WTC11 (cell line): ENCODE measurements around the gene CDA. TPM values are rescaled to one million over a fixed set of nuclear protein-coding genes. Genes with fewer than 3 reads are reported as not detected.
A peak's percentile ranks its signal among the peaks of the same experiment; 100 is the strongest.

Experiments
- ATAC-seq: fragments of 200-7000 bp; cut with Tn5 transposase; 2 replicates; pipeline ENCODE4 v1.10.0; 2021; ENCODE audit warnings: mild to moderate bottlenecking, moderate library complexity
- CTCF ChIA-PET: fragments of 300-600 bp; sonication (Branson Sonifier 250); formaldehyde crosslinking; loops from one replicate; lab custom pipeline; 2021; ENCODE audit warnings: antibody characterized with exemption; lab: Charles Lee
- POLR2A ChIA-PET: fragments of 350-600 bp; sonication (Branson Sonifier 250); formaldehyde crosslinking; loops from one replicate; lab custom pipeline; 2021; ENCODE audit warnings: antibody characterized with exemption; lab: Charles Lee
- DNase-seq: peaks from one replicate; pipeline ENCODE4 v3.0.0; 2021; ENCODE audit warnings: low spot score
- H3K27ac Mint-ChIP-seq: 2 replicates; pipeline ENCODE4 v1.8.0; 2021; ENCODE audit warnings: mixed read lengths
- H3K27me3 Mint-ChIP-seq: 2 replicates; pipeline ENCODE4 v1.8.0; 2021; ENCODE audit warnings: low read depth, mild to moderate bottlenecking, moderate library complexity, mixed read lengths
- H3K36me3 Mint-ChIP-seq: 2 replicates; pipeline ENCODE4 v1.8.0; 2021; ENCODE audit warnings: mixed read lengths
- H3K4me1 Mint-ChIP-seq: 2 replicates; pipeline ENCODE4 v1.8.0; 2022; ENCODE audit warnings: mixed read lengths
- H3K4me3 Mint-ChIP-seq: 2 replicates; pipeline ENCODE4 v1.8.0; 2021; ENCODE audit warnings: mild to moderate bottlenecking, moderate library complexity, mixed read lengths
- H3K9me3 Mint-ChIP-seq: 2 replicates; pipeline ENCODE4 v1.8.0; 2021; ENCODE audit warnings: mixed read lengths
- AFF4 ChIP-seq: sonication (generic); formaldehyde crosslinking; IDR thresholded peaks from 2 replicates; pipeline ENCODE4 v1.8.1; 2023; ENCODE audit warnings: mild to moderate bottlenecking, missing genetic modification reagents, borderline replicate concordance
- CREM ChIP-seq: sonication (generic); formaldehyde crosslinking; IDR thresholded peaks from 2 replicates; pipeline ENCODE4 v1.8.1; 2022; ENCODE audit warnings: mild to moderate bottlenecking, missing genetic modification reagents, moderate library complexity
- ERG ChIP-seq: fragments of 250-450 bp; sonication (Bioruptor Pico); IDR thresholded peaks from 2 replicates; pipeline ENCODE4 v1.8.0; 2021; ENCODE audit warnings: mild to moderate bottlenecking
- FOXP1 ChIP-seq: sonication (generic); formaldehyde crosslinking; IDR thresholded peaks from 2 replicates; pipeline ENCODE4 v1.8.0; 2022; ENCODE audit warnings: missing genetic modification reagents, mild to moderate bottlenecking, moderate library complexity, borderline replicate concordance
- GABPB1 ChIP-seq: sonication (generic); formaldehyde crosslinking; IDR thresholded peaks from 2 replicates; pipeline ENCODE4 v1.8.1; 2023; ENCODE audit warnings: mild to moderate bottlenecking, missing genetic modification reagents
- GRHL2 ChIP-seq: fragments of 250-450 bp; sonication (Bioruptor Pico); IDR thresholded peaks from 2 replicates; pipeline ENCODE4 v1.8.0; 2022; ENCODE audit warnings: mild to moderate bottlenecking, moderate library complexity; ENCODE audit not compliant: insufficient replicate concordance, severe bottlenecking
- IRF1 ChIP-seq: sonication (generic); formaldehyde crosslinking; IDR thresholded peaks from 2 replicates; pipeline ENCODE4 v1.8.0; 2023; ENCODE audit warnings: missing genetic modification reagents
- RORB ChIP-seq: fragments of 250-450 bp; sonication (Bioruptor Pico); IDR thresholded peaks from 2 replicates; pipeline ENCODE4 v1.9.0; 2021; ENCODE audit warnings: mild to moderate bottlenecking
- TEAD1 ChIP-seq: sonication (generic); formaldehyde crosslinking; IDR thresholded peaks from 2 replicates; pipeline ENCODE4 v1.8.0; 2022; ENCODE audit warnings: mild to moderate bottlenecking, missing genetic modification reagents
- TEAD4 ChIP-seq: sonication (generic); formaldehyde crosslinking; IDR thresholded peaks from 2 replicates; pipeline ENCODE4 v1.8.0; 2022; ENCODE audit warnings: mild to moderate bottlenecking, missing genetic modification reagents
- USF2 ChIP-seq: sonication (generic); formaldehyde crosslinking; IDR thresholded peaks from 2 replicates; pipeline ENCODE4 v1.8.1; 2023; ENCODE audit warnings: mild to moderate bottlenecking, missing genetic modification reagents, moderate library complexity
- ZBTB21 ChIP-seq: sonication (generic); formaldehyde crosslinking; IDR thresholded peaks from 2 replicates; pipeline ENCODE4 v1.8.1; 2023; ENCODE audit warnings: mild to moderate bottlenecking, missing genetic modification reagents, borderline replicate concordance
- ZNF138 ChIP-seq: sonication (generic); formaldehyde crosslinking; conservative IDR thresholded peaks from 2 replicates; pipeline ENCODE4 v1.8.1; 2022; ENCODE audit warnings: mild to moderate bottlenecking, moderate library complexity, missing genetic modification reagents
- ZNF671 ChIP-seq: fragments of 250-450 bp; sonication (Bioruptor Pico); IDR thresholded peaks from 2 replicates; pipeline ENCODE4 v1.8.0; 2021; ENCODE audit warnings: mild to moderate bottlenecking
- ZSCAN18 ChIP-seq: fragments of 250-450 bp; sonication (Bioruptor Pico); IDR thresholded peaks from 2 replicates; pipeline ENCODE4 v2.1.2; 2022; ENCODE audit warnings: mild to moderate bottlenecking, moderate library complexity
- total RNA-seq: library from RNA; stranded (reverse); gene quantifications from 3 replicates; pipeline ENCODE4 v1.2.3, GENCODE V29; 2021

Gene CDA
- total RNA-seq, 1 experiment from 2014 or later, result 12.5 TPM

- POLR2A ChIA-PET, result no interaction called here
- Mint-ChIP-seq H3K27ac (no peak overlapping the region), H3K4me3 (no peak overlapping the region), H3K36me3 (no peaks in the 10 kb centered on the region), H3K9me3 (peaks cover 8% of the 10 kb centered on the region; the same call in 1 of the 2 replicates), H3K4me1 (peaks cover 8% of the 10 kb centered on the region), H3K27me3 (peaks cover 19% of the 10 kb centered on the region)
- CTCF ChIA-PET, result interaction anchor here (3.2 kb wide), 1 partner anchor 17 kb away, joined by 15 read pairs; no protein-coding TSS in a partner anchor
- TF ChIP-seq GABPB1, result no peak
- no peak for ATAC-seq
- DNase-seq, result no peak
Observed at GRCh38 chr1:20558191-20558590, 30.7 kb upstream of the CDA start.

GRCh38 chr1:20560966-20561365 lies 27.9 kb upstream of the CDA start:
- DNase-seq (no peak), ATAC-seq (no peak)
- no peak overlapping the region for H3K4me3 Mint-ChIP-seq
- H3K36me3 Mint-ChIP-seq, result no peaks in the 10 kb centered on the region
- no peaks in the 10 kb centered on the region for H3K4me1 Mint-ChIP-seq
- H3K27me3 Mint-ChIP-seq, result peaks cover 30% of the 10 kb centered on the region
- ChIA-PET POLR2A (no interaction called here), CTCF (interaction anchor here (3.2 kb wide), 1 partner anchor 14 kb away, joined by 15 read pairs; no protein-coding TSS in a partner anchor)
- H3K27ac Mint-ChIP-seq, result no peak overlapping the region
- H3K9me3 Mint-ChIP-seq, result peaks cover 8% of the 10 kb centered on the region; the same call in 1 of the 2 replicates
- TF ChIP-seq GRHL2 (CRISPR knock-in tag) (no peak), USF2 (CRISPR knock-in tag) (peak; percentile 36; the same call in 1 of the 2 replicates)
- TF ChIP-seq, all 79 proteins: peak for 1

- ChIA-PET POLR2A (interaction anchor here (1.3 kb wide), 1 partner anchor 13 kb away, joined by 3 read pairs; the partner anchor contains the start of gene FAM43B), CTCF (interaction anchor here (0.9 to 3.4 kb wide), 4 partner anchors 9 to 69 kb away, joined by 4 to 24 read pairs (median 8); partner anchors contain the start of gene FAM43B)
- ATAC-seq (no peak), DNase-seq (no peak)
- H3K4me3 Mint-ChIP-seq, result no peak overlapping the region
- H3K4me1 Mint-ChIP-seq, result no peaks in the 10 kb centered on the region
- TF ChIP-seq FOXP1 (CRISPR knock-in tag) (no peak), ZSCAN18 (CRISPR knock-in tag) (no peak), TEAD4 (no peak), ZNF138 (CRISPR knock-in tag) (no peak), ZNF671 (CRISPR knock-in tag) (no peak), ZBTB21 (CRISPR knock-in tag) (no peak), ERG (CRISPR knock-in tag) (no peak), TEAD1 (CRISPR knock-in tag) (no peak), IRF1 (no peak)
- H3K36me3 Mint-ChIP-seq, result no peaks in the 10 kb centered on the region
- no peak overlapping the region for H3K27ac Mint-ChIP-seq
- peaks cover 35% of the 10 kb centered on the region for H3K27me3 Mint-ChIP-seq
- peaks cover 13% of the 10 kb centered on the region for H3K9me3 Mint-ChIP-seq
Observed at GRCh38 chr1:20565234-20565633, 23.7 kb upstream of the CDA start.

GRCh38 chr1:20569523-20570098 lies 19.3 kb upstream of the CDA start:
- Mint-ChIP-seq H3K27ac (no peak overlapping the region), H3K27me3 (peaks cover 47% of the 10 kb centered on the region)

More at GRCh38 chr1:20569523-20570098, 19.3 kb upstream of the CDA start:
- Mint-ChIP-seq H3K4me3 (no peak overlapping the region), H3K4me1 (no peaks in the 10 kb centered on the region), H3K36me3 (0 out of 2 replicates have a peak, but pooled peaks cover 2% of the 10 kb centered on the region), H3K9me3 (peaks cover 25% of the 10 kb centered on the region)
- no peak for ATAC-seq
- DNase-seq, result no peak
- TF ChIP-seq CREM (CRISPR knock-in tag) (no peak), RORB (CRISPR knock-in tag) (no peak), AFF4 (CRISPR knock-in tag) (no peak), TEAD4 (no peak)
- ChIA-PET CTCF (interaction anchor here (0.8 kb wide), 1 partner anchor 64 kb away, joined by 3 read pairs; no protein-coding TSS in a partner anchor), POLR2A (no interaction called here)
